Duodenal mucosa (tissue), 2 donors: ENCODE results near the gene CTNNAL1.
A peak's percentile ranks its signal among the peaks of the same experiment; 100 is the strongest.
"Not testable (repeated sequence)": the region's sequence is repeated elsewhere in the genome, so short reads cannot be mapped to it uniquely, and the experiment has no call there.

ENCODE experiments used
- H3K27ac ChIP-seq: one replicate; pipeline ENCODE4 v1.7.0; 2013; ENCODE audit warnings: low read depth, low read length
- H3K27me3 ChIP-seq, 2 donors: one replicate each; pipeline ENCODE4 v1.7.0; 2013; ENCODE audit warnings: low read length in 2 of 2, control low read depth in 1 of 2; ENCODE audit not compliant: insufficient read depth in 2 of 2, control insufficient read depth in 1 of 2
- H3K36me3 ChIP-seq, 2 donors: one replicate each; pipeline ENCODE4 v1.7.0; 2013; ENCODE audit warnings: low read length in 2 of 2, control low read depth in 1 of 2; ENCODE audit not compliant: insufficient read depth in 2 of 2, control insufficient read depth in 1 of 2
- H3K4me1 ChIP-seq, 2 donors: one replicate each; pipeline ENCODE4 v1.7.0; 2013; ENCODE audit warnings: low read length in 2 of 2, control low read depth in 1 of 2; ENCODE audit not compliant: insufficient read depth in 2 of 2, control insufficient read depth in 1 of 2
- H3K4me3 ChIP-seq, 2 donors: one replicate each; pipeline ENCODE4 v1.7.0; 2013; ENCODE audit warnings: low read length in 2 of 2, low read depth in 1 of 2
- H3K9ac ChIP-seq, 2 donors: one replicate each; pipeline ENCODE4 v1.7.0; 2013; ENCODE audit warnings: low read length in 2 of 2, low read depth in 1 of 2
- H3K9me3 ChIP-seq, 2 donors: one replicate each; pipeline ENCODE4 v1.7.0; 2013; ENCODE audit warnings: low read length in 2 of 2, control low read depth in 1 of 2; ENCODE audit not compliant: control insufficient read depth in 1 of 2

CTNNAL1 gene

GRCh38 chr9:109012876-109013678, at the start of gene CTNNAL1:
Gene CTNNAL1, minus strand, starts transcription at chr9:109013499. Its CDS starts 57 bp downstream, at chr9:109013442.
- H3K36me3 ChIP-seq = peaks cover 0 to 7% of the 10 kb centered on the region in 2 donors
- peaks cover 8 to 10% of the 10 kb centered on the region in 2 donors for H3K4me1 ChIP-seq
- H3K4me3 ChIP-seq = peak within 1 kb of the TSS; percentile 77 to 80
- H3K9me3 ChIP-seq = no peaks in the 10 kb centered on the region
- H3K27ac ChIP-seq = peak within 1 kb of the TSS; percentile 72
- peak within 1 kb of the TSS; percentile 51 to 71 for H3K9ac ChIP-seq
- no peaks in the 10 kb centered on the region for H3K27me3 ChIP-seq

GRCh38 chr9:109062543-109062942, 49.2 kb upstream of the CTNNAL1 start:
- Histone ChIP-seq H3K9ac (no peak overlapping the region), H3K27me3 (no peaks in the 10 kb centered on the region), H3K4me1 (peaks cover 0 to 9% of the 10 kb centered on the region in 2 donors), H3K36me3 (peaks cover 17 to 62% of the 10 kb centered on the region in 2 donors), H3K9me3 (no peaks in the 10 kb centered on the region), H3K4me3 (no peak overlapping the region), H3K27ac (no peak overlapping the region)

GRCh38 chr9:109060191-109060590, 46.9 kb upstream of the CTNNAL1 start:
- no peak overlapping the region for H3K27ac ChIP-seq
- H3K4me3 ChIP-seq = no peak overlapping the region
- H3K9me3 ChIP-seq = no peaks in the 10 kb centered on the region
- no peak overlapping the region for H3K9ac ChIP-seq
- H3K27me3 ChIP-seq = no peaks in the 10 kb centered on the region
- peaks cover 18 to 55% of the 10 kb centered on the region in 2 donors for H3K36me3 ChIP-seq
- H3K4me1 ChIP-seq = peaks cover 0 to 9% of the 10 kb centered on the region in 2 donors

- not testable (repeated sequence) for H3K27ac ChIP-seq, H3K9me3 ChIP-seq, H3K4me3 ChIP-seq, H3K27me3 ChIP-seq, H3K4me1 ChIP-seq, H3K9ac ChIP-seq
- peaks cover 37 to 63% of the 10 kb centered on the region in 2 donors for H3K36me3 ChIP-seq
These were observed 39.8 kb upstream of the CTNNAL1 start for GRCh38 chr9:109053121-109053520.

GRCh38 chr9:109052416-109052815, 39.1 kb upstream of the CTNNAL1 start:
- Histone ChIP-seq H3K9ac (no peak overlapping the region), H3K4me3 (no peak overlapping the region), H3K9me3 (no peaks in the 10 kb centered on the region), H3K27ac (no peak overlapping the region), H3K4me1 (no peaks in the 10 kb centered on the region), H3K36me3 (peaks cover 44 to 70% of the 10 kb centered on the region in 2 donors), H3K27me3 (no peaks in the 10 kb centered on the region)

GRCh38 chr9:109051733-109052132, 38.4 kb upstream of the CTNNAL1 start:
- Histone ChIP-seq H3K4me3 (no peak overlapping the region), H3K27me3 (no peaks in the 10 kb centered on the region), H3K36me3 (peaks cover 42 to 68% of the 10 kb centered on the region in 2 donors), H3K9ac (no peak overlapping the region), H3K9me3 (no peaks in the 10 kb centered on the region), H3K4me1 (no peaks in the 10 kb centered on the region), H3K27ac (no peak overlapping the region)

GRCh38 chr9:109050444-109050843, 37.1 kb upstream of the CTNNAL1 start:
- Histone ChIP-seq H3K36me3 (peaks cover 47 to 78% of the 10 kb centered on the region in 2 donors), H3K9ac (no peak overlapping the region), H3K27me3 (no peaks in the 10 kb centered on the region)

GRCh38 chr9:109048822-109049221, 35.5 kb upstream of the CTNNAL1 start:
- H3K4me3 ChIP-seq = no peak overlapping the region
- no peak overlapping the region for H3K27ac ChIP-seq
- no peaks in the 10 kb centered on the region for H3K4me1 ChIP-seq
- H3K27me3 ChIP-seq = no peaks in the 10 kb centered on the region
- H3K9me3 ChIP-seq = no peaks in the 10 kb centered on the region
- H3K9ac ChIP-seq = no peak overlapping the region
- H3K36me3 ChIP-seq = peaks cover 47 to 80% of the 10 kb centered on the region in 2 donors

More at GRCh38 chr9:109050444-109050843, 37.1 kb upstream of the CTNNAL1 start:
- Histone ChIP-seq H3K4me3 (no peak overlapping the region), H3K9me3 (no peaks in the 10 kb centered on the region), H3K4me1 (no peaks in the 10 kb centered on the region), H3K27ac (no peak overlapping the region)

- no peak overlapping the region for H3K9ac ChIP-seq
- no peaks in the 10 kb centered on the region for H3K9me3 ChIP-seq
- no peak overlapping the region for H3K27ac ChIP-seq
- H3K27me3 ChIP-seq = no peaks in the 10 kb centered on the region
- peaks cover 41 to 80% of the 10 kb centered on the region in 2 donors for H3K36me3 ChIP-seq
- H3K4me3 ChIP-seq = no peak overlapping the region
- H3K4me1 ChIP-seq = no peaks in the 10 kb centered on the region
These were observed 34.0 kb upstream of the CTNNAL1 start for GRCh38 chr9:109047259-109047658.

- no peaks in the 10 kb centered on the region for H3K4me1 ChIP-seq
- H3K9me3 ChIP-seq = no peaks in the 10 kb centered on the region
- no peak overlapping the region for H3K4me3 ChIP-seq
- H3K9ac ChIP-seq = no peak overlapping the region
- peaks cover 41 to 75% of the 10 kb centered on the region in 2 donors for H3K36me3 ChIP-seq
- no peak overlapping the region for H3K27ac ChIP-seq
- H3K27me3 ChIP-seq = no peaks in the 10 kb centered on the region
These were observed 33.0 kb upstream of the CTNNAL1 start for GRCh38 chr9:109046346-109046745.
